Measurements from ENCODE around the gene NKAIN1.
"Not testable (repeated sequence)": the region's sequence is repeated elsewhere in the genome, so short reads cannot be mapped to it uniquely, and the experiment has no call there.

NKAIN1 gene

GRCh38 chr1:31231802-31232201 lies 7.9 kb downstream of the NKAIN1 start:
- no peak for DNase-seq

GRCh38 chr1:31230378-31230777 lies 9.3 kb downstream of the NKAIN1 start:
- no peak for DNase-seq

- no peak for DNase-seq
These were observed 10.7 kb downstream of the NKAIN1 start for GRCh38 chr1:31228986-31229385.

GRCh38 chr1:31227891-31228568 lies 11.7 kb downstream of the NKAIN1 start:
- no peak for DNase-seq

- no peak for DNase-seq
These were observed 15.6 kb downstream of the NKAIN1 start for GRCh38 chr1:31224068-31224467.

- DNase-seq = no peak
These were observed 17.5 kb downstream of the NKAIN1 start for GRCh38 chr1:31222176-31222575.

GRCh38 chr1:31221072-31221471 lies 18.6 kb downstream of the NKAIN1 start:
- DNase-seq = no peak

- DNase-seq = no peak
These were observed 20.2 kb downstream of the NKAIN1 start for GRCh38 chr1:31219489-31219888.

GRCh38 chr1:31218705-31219104 lies 21.0 kb downstream of the NKAIN1 start:
- DNase-seq = no peak

- DNase-seq = peak; percentile 23
These were observed 23.7 kb downstream of the NKAIN1 start for GRCh38 chr1:31216016-31216415.

GRCh38 chr1:31215065-31215570 lies 24.6 kb downstream of the NKAIN1 start:
- DNase-seq = no peak

GRCh38 chr1:31214316-31215064 lies 25.2 kb downstream of the NKAIN1 start:
- no peak for DNase-seq

GRCh38 chr1:31208361-31208945 lies 31.2 kb downstream of the NKAIN1 start:
- no peak for DNase-seq

GRCh38 chr1:31207569-31207968 lies 32.1 kb downstream of the NKAIN1 start:
- no peak for DNase-seq

- no peak for DNase-seq
These were observed 32.6 kb downstream of the NKAIN1 start for GRCh38 chr1:31207046-31207445.

GRCh38 chr1:31203215-31203614 lies 36.5 kb downstream of the NKAIN1 start:
- DNase-seq = no peak

GRCh38 chr1:31201931-31202360 lies 37.7 kb downstream of the NKAIN1 start:
- no peak for DNase-seq

- no peak for DNase-seq
These were observed 39.7 kb downstream of the NKAIN1 start for GRCh38 chr1:31199949-31200348.

- no peak for DNase-seq
These were observed 40.4 kb downstream of the NKAIN1 start for GRCh38 chr1:31199236-31199790.

- no peak for DNase-seq
These were observed 41.1 kb downstream of the NKAIN1 start for GRCh38 chr1:31198600-31198999.

GRCh38 chr1:31198150-31198549 lies 41.5 kb downstream of the NKAIN1 start:
- DNase-seq = no peak

- peak; percentile 60 for DNase-seq
These were observed 43.0 kb downstream of the NKAIN1 start for GRCh38 chr1:31196685-31197084.

- DNase-seq = not testable (repeated sequence)
These were observed 44.4 kb downstream of the NKAIN1 start for GRCh38 chr1:31195267-31195666.

- no peak for DNase-seq
These were observed 46.0 kb downstream of the NKAIN1 start for GRCh38 chr1:31193729-31194128.

All from EL (cell line).